Hematopoietic multipotent progenitor cell treated with erythropoietin and hydrocortisone succinate and interleukin-3 and kit ligand, for 15 days (in vitro differentiated cells): ENCODE measurements around the gene IQCK.

ENCODE experiments used
- DNase-seq: peaks from one replicate; pipeline ENCODE4 v3.0.0-alpha.2; 2015; ENCODE audit warnings: low spot score

The IQCK gene

DNA sequence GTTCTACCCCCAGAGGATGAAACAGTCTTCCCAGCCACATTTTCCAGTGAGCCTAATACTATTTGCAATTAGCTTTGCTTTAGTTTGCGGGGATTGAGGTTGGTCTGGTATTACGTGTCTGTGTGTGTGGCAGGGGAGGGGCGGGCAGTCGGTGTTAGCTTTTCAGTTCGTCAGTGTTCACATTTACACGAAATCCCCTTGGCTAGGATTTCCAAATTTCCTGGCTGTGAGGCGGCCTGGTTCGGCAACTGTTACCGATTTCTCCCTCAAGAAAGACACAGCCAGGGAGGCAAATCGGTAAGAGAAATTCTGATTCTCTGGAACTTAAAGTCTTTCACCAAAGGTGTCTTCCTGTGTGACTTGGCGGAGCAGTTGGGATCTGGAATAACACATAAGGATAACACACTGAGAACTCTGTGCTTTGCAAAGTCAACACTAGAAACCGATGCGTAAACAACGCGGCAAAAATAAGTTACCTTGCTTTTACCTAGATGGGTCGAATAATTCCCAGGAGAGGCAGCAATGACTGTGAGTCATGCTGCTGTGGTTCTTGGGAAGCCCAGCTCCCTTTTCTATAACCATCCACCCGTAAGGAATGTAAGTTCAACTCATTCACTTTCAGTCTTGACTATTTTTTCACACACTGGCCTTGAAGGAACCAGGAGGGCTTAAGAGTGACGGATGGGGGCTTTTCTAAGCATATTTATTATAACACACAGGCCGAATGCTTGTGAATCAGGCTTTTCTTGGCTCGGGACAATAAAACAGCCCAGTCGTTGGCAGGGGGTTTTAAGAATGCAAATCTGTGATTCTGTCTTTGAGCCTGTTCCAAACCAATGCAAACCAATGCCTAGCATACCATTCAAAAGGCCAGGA is 142.3 kb downstream of the IQCK start:
- DNase-seq, result no peak

DNA sequence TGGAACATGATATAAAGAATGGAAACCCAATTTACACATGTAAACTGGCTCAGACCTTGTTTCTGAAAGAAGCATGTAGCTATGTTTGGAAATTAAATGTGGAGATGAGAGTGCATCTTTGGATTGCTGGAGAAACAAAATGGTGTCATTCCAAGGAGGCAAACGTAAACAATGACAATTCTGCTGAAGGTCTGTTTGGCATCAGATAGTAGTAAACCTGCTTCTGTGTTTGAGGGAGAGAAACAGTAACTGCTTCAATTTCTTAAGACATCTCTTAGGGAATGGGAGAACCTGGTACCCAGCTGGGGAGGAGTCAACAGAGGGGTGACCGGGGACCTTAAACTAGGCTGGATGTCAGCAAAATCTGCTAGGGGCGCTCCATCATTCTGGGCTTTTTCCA is 143.1 kb downstream of the IQCK start:
- DNase-seq, result no peak

DNA sequence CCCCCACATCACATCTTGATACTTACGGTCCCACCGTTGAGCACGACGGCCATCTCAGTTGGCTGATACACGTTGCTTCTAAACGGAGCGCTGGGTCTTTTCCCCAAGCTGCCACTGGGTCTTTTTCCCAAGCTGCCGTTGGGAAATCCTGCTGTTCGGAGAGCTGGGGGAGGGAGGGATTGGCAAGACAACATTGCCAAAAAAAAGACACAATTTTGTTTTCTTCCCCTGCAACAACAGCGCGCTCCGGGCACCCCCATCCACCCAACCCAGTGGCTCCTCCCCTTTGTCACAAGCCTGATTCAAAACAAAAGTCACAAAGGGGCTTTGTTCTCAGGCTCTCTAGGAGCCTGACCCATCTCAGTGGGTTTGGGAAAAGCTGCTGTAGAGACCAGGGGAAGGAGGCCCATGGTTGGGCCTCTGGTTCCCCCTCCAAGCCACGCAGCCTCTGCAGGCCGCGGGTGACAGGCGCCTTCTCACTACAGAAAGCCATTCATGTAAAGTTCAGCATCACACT is 143.8 kb downstream of the IQCK start:
- DNase-seq, result no peak

DNA sequence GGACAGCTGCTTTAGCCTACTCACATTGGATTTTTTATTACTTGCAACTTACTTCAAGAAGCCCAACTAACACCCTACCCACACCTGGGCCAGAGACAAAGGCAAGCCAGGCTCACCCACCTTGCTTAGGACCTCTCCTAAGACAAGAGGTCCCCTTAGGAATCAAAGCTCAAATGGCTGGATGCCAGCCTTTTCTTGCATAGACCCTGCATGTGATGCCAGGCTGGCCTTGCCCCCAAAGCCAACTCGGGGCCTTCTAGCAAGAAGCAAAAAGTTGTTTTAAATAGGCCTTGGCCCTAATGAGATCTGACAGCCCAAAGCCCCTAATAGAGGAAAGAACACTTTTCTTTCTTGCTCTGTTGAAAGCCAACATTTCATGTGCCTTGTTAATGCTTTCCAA is 145.9 kb downstream of the IQCK start:
- DNase-seq, result no peak

DNA sequence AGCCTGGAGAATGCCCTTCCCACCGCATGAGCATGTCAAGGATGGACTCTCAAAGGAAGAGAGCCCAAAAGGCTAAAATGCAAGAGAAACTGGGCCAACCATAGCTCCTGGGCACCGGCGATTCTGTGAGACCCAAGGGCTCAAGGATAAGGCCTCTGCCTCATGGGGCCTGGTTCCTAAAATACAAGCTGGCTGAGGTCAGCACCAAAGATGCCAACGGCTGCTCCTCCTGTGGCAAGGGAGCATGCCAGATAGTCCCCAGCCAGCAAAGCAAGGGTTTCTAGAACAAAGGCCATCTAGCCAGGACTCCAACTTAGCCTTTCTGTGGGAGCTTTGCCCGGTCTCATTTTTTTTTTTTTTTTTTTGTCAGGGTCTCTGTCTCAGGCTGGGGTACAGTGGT is 146.5 kb downstream of the IQCK start:
- DNase-seq, result no peak

DNA sequence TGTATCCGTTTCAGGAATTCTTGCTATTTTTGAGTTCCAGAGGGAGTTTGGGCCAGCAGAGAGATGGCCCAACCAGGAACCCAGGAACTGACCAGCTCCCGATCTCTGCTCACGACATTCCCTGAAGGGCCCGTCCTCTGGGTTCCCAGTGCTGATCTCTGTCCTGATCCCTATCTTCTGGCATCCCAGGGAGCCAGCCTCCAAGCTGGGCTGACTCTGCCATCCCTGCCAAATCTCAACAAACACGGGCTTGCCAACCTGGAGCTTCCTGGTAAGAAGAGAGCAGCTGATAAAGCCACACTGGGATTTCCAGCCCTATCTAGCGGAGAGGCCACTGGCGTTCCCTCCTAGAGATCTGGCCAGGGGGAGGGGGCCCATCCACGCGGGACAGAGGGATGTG is 150.3 kb downstream of the IQCK start:
- DNase-seq, result no peak

DNA sequence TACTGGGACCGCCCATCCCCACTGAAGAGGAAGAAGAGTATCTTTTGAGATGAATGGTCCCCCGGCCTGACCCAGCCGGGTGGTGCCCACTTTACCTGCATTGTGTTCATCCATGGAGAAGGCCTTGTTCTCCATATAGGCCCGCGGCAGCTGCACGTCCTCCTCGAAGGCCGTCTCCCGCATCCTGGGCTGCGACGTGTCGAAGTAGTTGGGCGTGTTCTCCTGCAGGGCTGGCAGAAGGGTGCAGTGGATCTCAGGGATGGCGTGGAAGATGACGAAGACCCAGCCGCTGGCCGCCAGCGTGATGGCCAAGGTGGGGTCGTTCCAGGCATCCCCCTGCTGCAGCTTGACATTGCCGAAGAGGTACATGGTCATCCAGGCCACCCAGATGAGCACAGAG is 153.7 kb downstream of the IQCK start:
- no peak for DNase-seq

DNA sequence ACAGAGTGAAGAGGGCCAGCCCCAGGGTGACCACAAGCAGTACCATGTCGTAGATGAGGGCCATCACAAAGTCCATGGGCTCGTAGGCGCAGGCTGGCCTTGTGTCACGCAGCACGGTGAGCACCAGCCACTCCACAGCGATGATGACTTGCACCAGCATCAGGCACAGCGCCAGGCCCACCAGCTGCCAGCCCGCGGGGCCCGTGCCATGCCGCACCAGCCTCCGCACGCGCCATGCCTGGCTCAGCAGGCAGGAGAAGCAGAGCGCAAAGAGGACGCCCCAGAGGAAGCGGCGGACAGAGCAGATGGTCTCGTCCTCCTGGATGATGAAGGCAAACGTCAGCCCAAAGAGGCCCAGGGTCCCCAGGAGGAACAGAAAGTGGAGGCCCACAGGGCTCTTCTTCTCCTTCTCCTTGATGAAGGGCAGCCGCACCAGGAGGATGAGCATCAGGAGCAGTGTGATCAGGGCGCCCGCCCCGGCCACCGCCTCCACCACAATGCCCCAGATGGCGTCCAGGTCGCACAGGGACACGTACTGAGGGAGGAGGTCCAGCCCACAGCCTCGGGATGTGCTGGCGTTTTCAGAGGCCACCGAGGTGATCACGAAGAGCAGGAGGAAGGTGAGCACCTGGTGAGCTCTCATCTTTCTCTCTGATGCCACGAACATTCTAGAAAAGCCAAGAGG is 154.2 kb downstream of the IQCK start:
- DNase-seq, result no peak

DNA sequence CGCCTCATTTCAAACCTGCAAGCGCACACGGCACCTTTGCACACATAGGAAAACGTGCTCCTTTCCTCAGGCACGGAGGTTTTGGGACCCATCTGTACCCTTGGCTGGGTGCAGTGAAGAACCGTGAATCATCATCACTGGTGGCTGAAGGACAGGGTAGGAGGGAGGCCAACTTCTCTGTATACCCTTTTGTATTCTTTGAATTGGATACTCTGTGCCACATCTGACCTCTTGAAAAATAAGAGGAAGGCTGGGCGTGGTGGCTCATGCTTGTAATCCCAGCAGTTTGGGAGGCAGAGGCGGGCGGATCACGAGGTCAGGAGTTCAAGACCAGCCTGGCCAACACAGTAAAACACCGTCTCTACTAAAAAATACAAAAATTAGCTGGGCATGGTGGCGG is 154.9 kb downstream of the IQCK start:
- no peak for DNase-seq

DNA sequence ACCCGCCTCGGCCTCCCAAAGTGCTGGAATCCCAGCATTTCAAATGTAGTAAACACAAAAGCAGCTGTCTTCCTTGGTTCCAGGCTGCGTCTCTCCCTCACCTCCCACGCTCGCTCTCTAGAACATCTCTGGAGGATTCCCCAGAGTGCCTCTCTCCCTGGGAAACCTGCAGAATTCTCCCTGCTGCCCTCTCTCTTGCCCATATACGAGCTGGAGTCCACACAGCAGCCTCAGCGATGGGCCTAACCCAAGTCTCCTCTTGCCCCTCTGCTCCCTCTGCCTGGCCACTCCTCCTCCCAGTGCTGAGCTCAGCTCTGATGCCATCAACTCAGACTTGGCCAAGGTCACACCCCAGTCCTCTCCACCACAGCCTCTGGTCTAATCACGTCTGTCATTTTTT is 156.0 kb downstream of the IQCK start:
- no peak for DNase-seq

DNA sequence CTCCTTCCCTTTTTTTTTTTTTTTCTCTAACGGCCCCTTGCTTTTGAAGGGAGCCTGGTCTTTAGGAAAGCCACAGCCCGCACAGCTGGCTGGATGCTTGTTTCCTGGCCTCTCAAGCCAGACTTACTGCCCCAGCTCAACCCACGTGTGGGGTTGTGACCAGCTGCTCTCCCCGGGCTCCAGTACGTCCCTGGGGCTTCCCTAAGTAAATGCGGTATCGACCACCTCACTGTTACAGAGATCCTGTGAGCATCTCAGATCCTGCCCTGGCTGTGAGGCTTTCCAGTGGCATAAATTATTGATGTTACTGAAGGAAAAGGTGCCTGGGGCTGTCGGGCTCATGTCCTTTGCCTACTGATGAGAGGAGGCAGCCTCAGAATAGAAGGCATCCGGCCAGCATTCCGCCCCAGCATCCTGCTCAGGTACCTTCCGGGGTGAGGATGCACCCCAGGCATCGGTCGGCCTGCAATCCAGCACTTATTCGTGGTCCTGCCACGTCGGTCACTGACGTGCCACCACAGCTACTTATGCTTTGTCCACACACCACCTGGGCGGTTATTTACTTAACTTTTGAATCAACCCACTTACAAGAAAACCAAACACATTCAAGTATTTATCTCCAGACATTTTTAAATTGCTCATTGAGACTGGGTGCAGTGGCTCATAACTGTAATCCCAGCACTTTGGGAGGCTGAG is 156.9 kb downstream of the IQCK start:
- no peak for DNase-seq

DNA sequence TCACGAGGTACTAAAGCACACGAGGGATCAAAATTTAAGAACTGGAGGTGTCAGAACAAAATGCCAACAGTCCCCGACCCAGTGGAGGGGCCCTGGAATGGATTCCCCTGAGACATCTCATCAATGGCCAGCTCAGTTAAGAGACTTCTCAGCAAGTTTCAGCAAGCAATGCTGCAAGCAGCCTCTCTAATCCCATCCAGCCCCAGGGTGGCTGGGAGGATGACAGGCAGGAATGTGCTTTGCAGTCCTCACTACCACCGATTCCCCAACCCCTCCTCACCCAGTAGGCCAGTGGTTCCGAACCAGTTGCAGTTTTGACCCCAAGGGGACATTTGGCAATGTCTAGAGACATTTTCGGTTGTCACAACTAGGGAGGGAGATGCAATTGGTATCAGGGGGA is 157.8 kb downstream of the IQCK start:
- DNase-seq, result no peak

DNA sequence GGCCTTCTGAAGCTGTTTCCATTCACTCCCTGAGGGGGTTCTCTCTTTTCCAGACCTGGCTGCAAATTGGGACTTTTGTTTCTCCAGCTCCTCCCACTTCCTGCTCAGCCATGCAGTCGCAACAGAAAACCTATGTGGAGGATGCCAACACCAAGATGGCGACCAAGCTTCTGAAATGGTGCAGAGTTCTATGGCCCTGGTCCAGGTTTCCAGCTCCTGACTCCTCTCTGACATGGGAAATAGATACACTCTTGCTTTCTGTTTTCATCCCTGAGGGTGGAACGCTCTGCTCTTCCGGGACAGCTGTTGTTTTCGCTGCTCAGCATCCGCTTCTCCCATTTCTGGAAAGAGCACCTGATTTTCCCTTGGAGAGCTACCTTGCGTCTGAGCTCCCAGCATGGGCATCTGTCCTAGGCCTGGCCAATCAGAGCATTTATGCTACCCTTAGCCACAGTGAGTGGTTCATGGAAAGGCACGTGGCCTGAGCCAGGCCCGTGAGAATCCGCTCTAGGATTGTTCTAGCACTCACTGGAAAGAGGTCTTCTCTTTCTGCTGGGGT is 158.5 kb downstream of the IQCK start:
- DNase-seq, result no peak

DNA sequence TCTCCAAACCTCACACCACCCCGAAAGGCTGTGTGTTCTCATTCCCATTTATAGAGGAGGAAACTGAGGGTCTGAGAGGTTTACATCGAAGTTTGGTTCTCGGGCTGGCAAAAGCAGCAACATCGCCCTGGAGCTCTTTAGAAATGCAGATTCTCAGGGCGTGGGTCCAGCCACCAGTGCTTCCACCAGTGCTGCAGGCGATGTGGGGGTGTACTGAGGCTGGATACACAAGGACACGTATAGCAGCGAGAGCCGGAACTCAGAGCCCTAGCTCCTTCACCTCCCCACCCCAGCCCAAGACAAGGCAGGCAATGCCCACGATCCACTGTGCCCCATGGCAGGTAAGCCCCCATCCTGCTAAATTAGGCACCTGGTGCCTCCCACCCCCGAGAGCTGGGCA is 160.7 kb downstream of the IQCK start:
- DNase-seq, result no peak

DNA sequence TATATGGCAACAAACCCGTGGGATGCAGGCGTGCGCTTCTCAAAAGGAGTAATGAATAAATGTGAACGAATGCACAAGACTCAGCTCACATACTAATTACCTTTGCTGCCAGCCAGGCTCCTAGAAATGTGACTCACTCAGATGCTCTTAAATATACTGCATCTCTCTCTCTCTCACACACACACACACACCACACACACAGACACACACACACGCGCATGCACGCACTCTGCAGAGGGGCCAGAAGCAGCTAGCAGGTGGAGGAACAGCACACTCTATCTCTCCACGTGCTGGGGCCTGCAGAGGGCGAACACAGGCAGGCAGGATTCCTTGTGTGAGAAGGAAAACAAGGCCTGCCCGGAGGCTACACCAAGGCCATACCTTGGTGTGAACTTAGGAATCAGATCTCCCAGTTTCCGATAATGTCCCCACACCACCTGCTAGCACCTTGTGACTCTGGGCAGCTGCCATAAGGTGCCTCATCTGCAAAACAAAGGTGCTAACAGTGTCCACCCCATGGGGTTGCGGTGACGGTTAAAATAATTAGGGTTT is 161.2 kb downstream of the IQCK start:
- DNase-seq, result no peak

DNA sequence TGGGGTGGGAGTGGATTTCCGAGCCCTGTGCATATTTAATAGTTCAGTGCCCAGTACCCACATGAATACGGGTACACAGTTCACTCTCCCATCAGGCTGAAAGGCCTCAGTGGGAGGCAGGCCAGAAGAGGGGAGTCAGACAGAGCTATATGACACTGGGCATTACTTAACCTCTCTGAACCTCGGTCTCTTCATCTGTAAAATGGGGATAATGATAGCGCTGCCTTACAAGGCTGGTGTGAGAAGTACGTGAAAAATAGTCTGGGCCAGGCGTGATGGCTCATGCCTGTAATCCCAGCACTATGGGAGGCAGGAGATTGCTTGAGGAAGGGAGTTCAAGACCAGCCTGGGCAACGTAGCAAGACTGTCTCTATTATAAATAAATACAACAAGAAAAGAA is 163.0 kb downstream of the IQCK start:
- no peak for DNase-seq

DNA sequence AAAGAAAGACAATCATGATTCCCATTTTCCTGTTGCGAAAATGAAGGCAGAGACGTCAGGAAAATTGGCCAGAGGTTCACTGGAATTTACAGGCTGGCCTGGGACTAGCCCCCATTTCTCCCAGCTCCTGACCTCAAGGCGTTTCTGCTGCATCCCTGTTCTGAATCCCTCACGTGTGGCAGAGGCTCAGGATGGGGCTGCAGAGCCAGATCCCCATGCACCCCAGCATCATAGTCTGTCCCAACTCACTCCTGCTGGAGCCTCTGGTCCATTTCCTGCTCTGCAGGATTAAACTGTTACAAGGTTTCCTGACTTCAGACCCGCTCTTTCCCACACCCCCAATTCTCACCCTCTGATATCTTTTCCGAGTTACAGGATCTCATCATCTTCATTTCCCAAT is 163.7 kb downstream of the IQCK start:
- no peak for DNase-seq

DNA sequence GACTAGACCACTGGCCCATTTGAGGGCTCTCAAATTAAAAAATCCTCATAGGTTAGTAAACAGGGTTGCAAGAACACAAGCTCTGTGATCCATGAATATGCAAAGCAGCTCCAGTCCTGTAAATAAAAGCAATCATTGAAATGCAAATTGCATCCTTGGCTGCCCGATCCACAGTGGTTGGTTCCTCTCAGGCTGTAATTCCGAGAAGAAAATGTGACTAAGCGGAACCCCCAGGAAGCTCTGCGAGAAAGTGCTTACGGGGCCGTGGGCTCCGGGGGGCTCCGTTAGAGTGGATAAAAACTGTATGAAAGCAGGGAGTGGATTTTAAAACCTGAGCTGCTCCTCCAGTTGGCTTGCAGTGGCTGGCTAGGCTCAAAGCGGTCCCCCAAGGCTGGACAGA is 164.1 kb downstream of the IQCK start:
- no peak for DNase-seq

DNA sequence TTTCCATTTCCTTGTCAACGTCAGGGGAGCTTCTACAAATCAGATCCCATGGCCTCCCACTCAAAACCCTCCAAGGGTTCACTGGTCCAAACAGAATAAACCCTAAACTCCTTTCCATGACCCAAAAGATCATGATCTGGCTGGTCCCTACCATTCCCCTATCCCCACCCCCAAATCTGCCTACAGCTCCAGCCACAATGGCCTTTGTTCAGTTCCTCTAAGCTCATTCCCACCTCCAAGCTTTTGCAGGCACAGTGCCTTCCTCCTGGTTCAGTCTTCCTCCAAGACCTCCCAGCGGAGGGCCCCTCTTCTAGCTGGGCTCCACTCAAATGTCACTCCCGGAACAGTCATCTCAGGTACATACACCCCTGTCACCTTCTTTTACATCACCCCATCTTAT is 164.6 kb downstream of the IQCK start:
- no peak for DNase-seq

DNA sequence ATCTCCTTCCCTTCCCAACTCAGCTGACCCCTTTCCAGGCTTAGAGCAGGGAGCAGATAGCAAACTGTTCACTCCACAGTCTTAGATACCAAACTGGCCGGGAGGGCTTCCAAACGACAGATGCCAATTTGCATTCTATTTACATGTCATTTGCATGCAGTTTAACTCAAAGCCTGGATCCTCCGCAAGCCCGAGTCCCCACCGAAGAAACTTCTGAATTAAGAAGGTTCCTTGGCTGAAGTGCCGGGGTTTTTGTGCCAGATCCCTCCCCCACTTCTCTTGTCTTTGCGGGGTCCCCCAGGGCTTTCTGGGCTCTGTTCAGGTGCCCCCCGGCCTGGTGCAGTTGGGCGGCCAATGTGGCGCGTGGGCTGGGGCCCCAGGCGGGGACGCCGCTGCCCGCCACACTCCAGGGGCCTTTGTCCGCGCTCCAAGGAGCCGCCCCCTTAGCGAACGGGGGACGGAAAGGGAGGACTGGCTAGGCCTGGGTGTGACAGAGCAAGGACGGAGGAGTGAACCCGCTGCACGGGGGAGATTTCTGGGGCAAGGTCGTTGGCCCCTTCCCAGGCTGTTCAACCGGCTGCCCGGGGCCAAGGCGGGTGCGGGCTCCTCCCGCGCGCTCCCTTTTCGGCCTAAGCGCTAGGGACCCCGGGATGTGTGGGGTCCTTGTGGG is 165.4 kb downstream of the IQCK start:
- no peak for DNase-seq

DNA sequence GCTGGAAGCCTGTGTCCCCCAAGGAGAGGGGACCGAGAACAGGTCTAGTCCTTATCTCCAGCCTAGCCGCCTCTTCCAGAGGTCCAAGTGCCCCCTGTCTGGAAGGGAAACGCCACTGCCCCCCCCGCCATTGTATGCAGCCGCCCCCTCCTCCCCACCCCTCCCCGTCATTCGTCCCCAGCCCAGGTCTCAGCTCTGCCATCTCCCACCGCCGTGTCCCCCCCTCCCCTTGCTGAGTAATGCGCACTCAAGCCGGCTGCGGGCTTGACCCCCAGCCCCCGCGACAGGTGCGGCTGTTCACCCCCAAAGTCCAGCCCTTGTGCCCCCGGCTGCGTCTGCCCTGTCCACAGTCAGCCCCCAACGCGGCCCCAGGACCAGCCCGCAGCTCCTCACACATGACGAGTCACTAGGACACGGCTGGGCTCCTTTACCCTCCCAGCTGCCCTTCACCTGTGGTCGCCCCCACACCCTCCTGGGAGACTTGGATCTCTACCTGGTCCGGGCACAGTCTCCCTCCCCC is 166.0 kb downstream of the IQCK start:
- no peak for DNase-seq
